IPS-18a (cell line): ENCODE data around the gene FEZ2.

Source experiments
- H3K27ac ChIP-seq: one replicate; pipeline ENCODE4 v1.5.1; 2013; ENCODE audit warnings: low read length
- H3K27me3 ChIP-seq: one replicate; pipeline ENCODE4 v1.6.1; 2013; ENCODE audit warnings: mild to moderate bottlenecking, low read length; ENCODE audit not compliant: control insufficient read depth, insufficient read depth
- H3K36me3 ChIP-seq: one replicate; pipeline ENCODE4 v1.6.1; 2013; ENCODE audit warnings: low read depth, low read length; ENCODE audit not compliant: control insufficient read depth
- H3K4me1 ChIP-seq: one replicate; pipeline ENCODE4 v1.6.1; 2013; ENCODE audit warnings: low read depth, low read length; ENCODE audit not compliant: control insufficient read depth
- H3K4me3 ChIP-seq: one replicate; pipeline ENCODE4 v1.5.1; 2013; ENCODE audit warnings: low read length
- H3K9ac ChIP-seq: one replicate; pipeline ENCODE4 v1.6.1; 2013; ENCODE audit warnings: mild to moderate bottlenecking, low read length, moderate library complexity
- H3K9me3 ChIP-seq: one replicate; pipeline ENCODE4 v1.6.1; 2013; ENCODE audit warnings: low read depth, low read length; ENCODE audit not compliant: control insufficient read depth

FEZ2 gene

GRCh38 chr2:36597532-36598377 lies at the start of gene FEZ2:
TSS of gene FEZ2 (minus strand) at chr2:36598168. CDS start at chr2:36598142, 26 bp downstream.
- Histone ChIP-seq H3K4me1 (peaks cover 4% of the 10 kb centered on the region), H3K27me3 (peaks cover 34% of the 10 kb centered on the region), H3K4me3 (peak within 1 kb of the TSS; percentile 73), H3K36me3 (no peaks in the 10 kb centered on the region), H3K9me3 (no peaks in the 10 kb centered on the region), H3K27ac (no peak within 1 kb of the TSS), H3K9ac (peak within 1 kb of the TSS; percentile 37)

- Histone ChIP-seq H3K27ac (no peak overlapping the region), H3K9me3 (peaks cover 3% of the 10 kb centered on the region), H3K4me3 (no peak overlapping the region), H3K9ac (no peak overlapping the region), H3K27me3 (no peaks in the 10 kb centered on the region), H3K4me1 (no peaks in the 10 kb centered on the region), H3K36me3 (no peaks in the 10 kb centered on the region)
Measured at GRCh38 chr2:36634981-36635597, 37.1 kb upstream of the FEZ2 start.

GRCh38 chr2:36633470-36634092 lies 35.6 kb upstream of the FEZ2 start:
- H3K9me3 ChIP-seq = peaks cover 3% of the 10 kb centered on the region
- no peak overlapping the region for H3K9ac ChIP-seq
- H3K27me3 ChIP-seq = no peaks in the 10 kb centered on the region
- H3K4me1 ChIP-seq = no peaks in the 10 kb centered on the region
- H3K36me3 ChIP-seq = no peaks in the 10 kb centered on the region
- no peak overlapping the region for H3K27ac ChIP-seq
- H3K4me3 ChIP-seq = no peak overlapping the region

- Histone ChIP-seq H3K9me3 (peaks cover 12% of the 10 kb centered on the region), H3K27ac (no peak overlapping the region)
Measured at GRCh38 chr2:36626756-36627155, 28.8 kb upstream of the FEZ2 start.

GRCh38 chr2:36626071-36626470 lies 28.1 kb upstream of the FEZ2 start:
- H3K36me3 ChIP-seq = no peaks in the 10 kb centered on the region
- no peak overlapping the region for H3K4me3 ChIP-seq
- no peaks in the 10 kb centered on the region for H3K27me3 ChIP-seq
- peaks cover 12% of the 10 kb centered on the region for H3K9me3 ChIP-seq
- no peak overlapping the region for H3K9ac ChIP-seq
- no peak overlapping the region for H3K27ac ChIP-seq
- H3K4me1 ChIP-seq = no peaks in the 10 kb centered on the region

More at GRCh38 chr2:36626756-36627155, 28.8 kb upstream of the FEZ2 start:
- H3K9ac ChIP-seq = no peak overlapping the region
- H3K4me1 ChIP-seq = no peaks in the 10 kb centered on the region
- no peaks in the 10 kb centered on the region for H3K27me3 ChIP-seq
- H3K36me3 ChIP-seq = no peaks in the 10 kb centered on the region
- H3K4me3 ChIP-seq = no peak overlapping the region

GRCh38 chr2:36625304-36625703 lies 27.3 kb upstream of the FEZ2 start:
- Histone ChIP-seq H3K4me3 (no peak overlapping the region), H3K36me3 (no peaks in the 10 kb centered on the region), H3K27me3 (no peaks in the 10 kb centered on the region), H3K4me1 (no peaks in the 10 kb centered on the region), H3K27ac (no peak overlapping the region), H3K9me3 (peaks cover 9% of the 10 kb centered on the region), H3K9ac (no peak overlapping the region)

- H3K27ac ChIP-seq = no peak overlapping the region
- H3K4me1 ChIP-seq = peaks cover 26% of the 10 kb centered on the region
- peaks cover 3% of the 10 kb centered on the region for H3K9me3 ChIP-seq
- H3K27me3 ChIP-seq = no peaks in the 10 kb centered on the region
- no peak overlapping the region for H3K9ac ChIP-seq
- H3K36me3 ChIP-seq = no peaks in the 10 kb centered on the region
- H3K4me3 ChIP-seq = no peak overlapping the region
Measured at GRCh38 chr2:36620321-36620720, 22.4 kb upstream of the FEZ2 start.

GRCh38 chr2:36618381-36618780 lies 20.4 kb upstream of the FEZ2 start:
- Histone ChIP-seq H3K27ac (no peak overlapping the region), H3K27me3 (no peaks in the 10 kb centered on the region), H3K4me1 (peaks cover 39% of the 10 kb centered on the region), H3K4me3 (no peak overlapping the region), H3K9ac (no peak overlapping the region), H3K9me3 (no peaks in the 10 kb centered on the region), H3K36me3 (no peaks in the 10 kb centered on the region)

GRCh38 chr2:36616947-36617346 lies 19.0 kb upstream of the FEZ2 start:
- H3K27me3 ChIP-seq = no peaks in the 10 kb centered on the region
- H3K4me1 ChIP-seq = peaks cover 39% of the 10 kb centered on the region
- peak overlapping the region; percentile 14 for H3K4me3 ChIP-seq
- peak overlapping the region; percentile 48 for H3K27ac ChIP-seq
- no peaks in the 10 kb centered on the region for H3K9me3 ChIP-seq
- H3K36me3 ChIP-seq = no peaks in the 10 kb centered on the region
- H3K9ac ChIP-seq = no peak overlapping the region

- Histone ChIP-seq H3K27me3 (no peaks in the 10 kb centered on the region), H3K4me3 (no peak overlapping the region), H3K9ac (no peak overlapping the region), H3K9me3 (no peaks in the 10 kb centered on the region), H3K27ac (no peak overlapping the region), H3K36me3 (no peaks in the 10 kb centered on the region), H3K4me1 (peaks cover 39% of the 10 kb centered on the region)
Measured at GRCh38 chr2:36615222-36615621, 17.3 kb upstream of the FEZ2 start.

GRCh38 chr2:36613801-36614200 lies 15.8 kb upstream of the FEZ2 start:
- H3K27me3 ChIP-seq = no peaks in the 10 kb centered on the region
- H3K4me3 ChIP-seq = no peak overlapping the region
- H3K9ac ChIP-seq = no peak overlapping the region
- no peaks in the 10 kb centered on the region for H3K9me3 ChIP-seq
- peaks cover 37% of the 10 kb centered on the region for H3K4me1 ChIP-seq
- H3K36me3 ChIP-seq = no peaks in the 10 kb centered on the region
- H3K27ac ChIP-seq = no peak overlapping the region
